ENCODE measurements around the gene PRKAR2B. TPM values are rescaled to one million over a fixed set of nuclear protein-coding genes. Genes with fewer than 3 reads are reported as not detected.

The PRKAR2B gene
- polyA plus RNA-seq, 1 of the 3 experiments (the other 2 are of a cell fraction) = 17.3 TPM

- H3K9ac ChIP-seq = no peak overlapping the region
- no peaks in the 10 kb centered on the region for H3K9me2 ChIP-seq
- peaks cover 12 to 42% of the 10 kb centered on the region in 2 experiments; a peak in 3 of 4 replicates for H3K4me1 ChIP-seq (ENCODE audit: control insufficient read depth in 1 of 2, insufficient read depth in 2 of 2, low read depth in 1 of 2, low read length in 1 of 2)
- peaks cover 28% of the 10 kb centered on the region for H3F3A ChIP-seq (replicated peaks; ENCODE audit: insufficient read depth)
- ChIA-PET CTCF (interaction anchor here (0.5 to 2.2 kb wide), 14 partner anchors 10 to 235 kb away, joined by 3 to 11 read pairs (median 4); no protein-coding TSS in a partner anchor), POLR2A (no interaction called here)
- H3K9me3 ChIP-seq = no peaks in the 10 kb centered on the region
- DNase-seq = peak; percentile 25
- no peak overlapping the region for H3K4me3 ChIP-seq (ENCODE audit: low read depth in 2 of 2, low read length in 1 of 2)
- H3K27ac ChIP-seq (ENCODE audit: low read depth in 2 of 2, low read length in 1 of 2) = peak overlapping the region; percentile 35 to 39; a peak in 3 of 4 replicates
- peak overlapping the region; percentile 38 for H3K4me2 ChIP-seq
- no peaks in the 10 kb centered on the region for H4K20me1 ChIP-seq (ENCODE audit: insufficient read depth)
- no peaks in the 10 kb centered on the region for H3K36me3 ChIP-seq (replicated peaks in 1 of 2; ENCODE audit: control insufficient read depth in 1 of 2, insufficient read depth in 2 of 2, low read length in 1 of 2)
- TF ChIP-seq NRF1 (IDR thresholded peaks at IDR 0.05; ENCODE audit: low read depth, low read length) (no peak), PBX3 (IDR thresholded peaks at IDR 0.05) (peak; percentile 54), JUND (IDR thresholded peaks at IDR 0.05) (peak; percentile 43; the same call in 1 of the 2 replicates), MEF2A (IDR thresholded peaks at IDR 0.05; ENCODE audit: borderline replicate concordance, low read depth) (no peak), TAF1 (IDR thresholded peaks at IDR 0.05; ENCODE audit: borderline replicate concordance, low read depth, low read length) (no peak), TCF12 (IDR thresholded peaks at IDR 0.05) (peak; percentile 60; the same call in 1 of the 2 replicates), SMC3 (IDR thresholded peaks at IDR 0.05; ENCODE audit: low read depth, low read length) (no peak), MAX (IDR thresholded peaks at IDR 0.05; ENCODE audit: low read depth) (peak; percentile 48; the same call in 1 of the 2 replicates), RXRA (IDR thresholded peaks at IDR 0.05; ENCODE audit: borderline replicate concordance, low read depth) (peak; percentile 11; the same call in 1 of the 2 replicates), ZBTB33 (IDR thresholded peaks at IDR 0.05; ENCODE audit: borderline replicate concordance, low read depth) (no peak), NFIC (IDR thresholded peaks at IDR 0.05; ENCODE audit: borderline replicate concordance) (no peak), FOSL2 (IDR thresholded peaks at IDR 0.05; ENCODE audit: borderline replicate concordance, low read depth) (peak; percentile 76; the same call in 1 of the 2 replicates), MXI1 (IDR thresholded peaks at IDR 0.05; ENCODE audit: low read depth, low read length) (no peak)
- TF ChIP-seq, protein P1, sequence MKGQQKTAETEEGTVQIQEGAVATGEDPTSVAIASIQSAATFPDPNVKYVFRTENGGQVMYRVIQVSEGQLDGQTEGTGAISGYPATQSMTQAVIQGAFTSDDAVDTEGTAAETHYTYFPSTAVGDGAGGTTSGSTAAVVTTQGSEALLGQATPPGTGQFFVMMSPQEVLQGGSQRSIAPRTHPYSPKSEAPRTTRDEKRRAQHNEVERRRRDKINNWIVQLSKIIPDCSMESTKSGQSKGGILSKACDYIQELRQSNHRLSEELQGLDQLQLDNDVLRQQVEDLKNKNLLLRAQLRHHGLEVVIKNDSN (IDR thresholded peaks at IDR 0.05; ENCODE audit: borderline replicate concordance, low read depth) = no peak
- TF ChIP-seq, protein P2, sequence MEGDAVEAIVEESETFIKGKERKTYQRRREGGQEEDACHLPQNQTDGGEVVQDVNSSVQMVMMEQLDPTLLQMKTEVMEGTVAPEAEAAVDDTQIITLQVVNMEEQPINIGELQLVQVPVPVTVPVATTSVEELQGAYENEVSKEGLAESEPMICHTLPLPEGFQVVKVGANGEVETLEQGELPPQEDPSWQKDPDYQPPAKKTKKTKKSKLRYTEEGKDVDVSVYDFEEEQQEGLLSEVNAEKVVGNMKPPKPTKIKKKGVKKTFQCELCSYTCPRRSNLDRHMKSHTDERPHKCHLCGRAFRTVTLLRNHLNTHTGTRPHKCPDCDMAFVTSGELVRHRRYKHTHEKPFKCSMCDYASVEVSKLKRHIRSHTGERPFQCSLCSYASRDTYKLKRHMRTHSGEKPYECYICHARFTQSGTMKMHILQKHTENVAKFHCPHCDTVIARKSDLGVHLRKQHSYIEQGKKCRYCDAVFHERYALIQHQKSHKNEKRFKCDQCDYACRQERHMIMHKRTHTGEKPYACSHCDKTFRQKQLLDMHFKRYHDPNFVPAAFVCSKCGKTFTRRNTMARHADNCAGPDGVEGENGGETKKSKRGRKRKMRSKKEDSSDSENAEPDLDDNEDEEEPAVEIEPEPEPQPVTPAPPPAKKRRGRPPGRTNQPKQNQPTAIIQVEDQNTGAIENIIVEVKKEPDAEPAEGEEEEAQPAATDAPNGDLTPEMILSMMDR (IDR thresholded peaks at IDR 0.05) = peak; percentile 52
- H3K79me2 ChIP-seq (ENCODE audit: insufficient read depth) = peaks cover 63% of the 10 kb centered on the region
- no peak overlapping the region for H2AFZ ChIP-seq (ENCODE audit: low read depth)
- 79% methylated on average over 10 of the region's 10 CpGs for WGBS (ENCODE audit: low lambda C conversion rate)
- H3K27me3 ChIP-seq (ENCODE audit: insufficient read depth) = no peaks in the 10 kb centered on the region
These were observed 3.6 kb downstream of the PRKAR2B start for GRCh38 chr7:107047902-107048782.

Measured in SK-N-SH (cell line).